HCT116 (cell line): ENCODE results near the gene CCN5.

Experiments used
- EGR1 ChIP-seq: IDR thresholded peaks from 2 replicates; pipeline ENCODE4 v1.6.1; 2012; ENCODE audit warnings: low read depth
- JUND ChIP-seq: IDR thresholded peaks from 2 replicates; pipeline ENCODE4 v1.6.1; 2012
- POLR2A ChIP-seq: IDR thresholded peaks from 2 replicates; pipeline ENCODE4 v1.7.0; 2011; ENCODE audit warnings: borderline replicate concordance; ENCODE audit not compliant: insufficient read depth, insufficient read length; ENCODE audit errors: extremely low read depth
- RAD21 ChIP-seq: IDR thresholded peaks from 2 replicates; pipeline ENCODE4 v1.6.1; 2012; ENCODE audit warnings: low read depth, mild to moderate bottlenecking
- REST ChIP-seq: IDR thresholded peaks from 2 replicates; pipeline ENCODE4 v1.6.1; 2012; ENCODE audit warnings: low read depth
- YY1 ChIP-seq: IDR thresholded peaks from 2 replicates; pipeline ENCODE4 v1.6.1; 2011; ENCODE audit warnings: low read length, low read depth, moderate library complexity, mild to moderate bottlenecking; ENCODE audit not compliant: insufficient replicate concordance; ENCODE audit errors: extremely low read depth
- TF ChIP-seq, protein P1 (sequence below), 3 experiments: fragments of 200-600 bp in 1 of 3; sonication (generic) in 1 of 3; IDR thresholded peaks in 2 of 3; conservative IDR thresholded peaks in 1 of 3; 2 replicates each; pipeline ENCODE4 v1.5.1; 2012 to 2017; ENCODE audit warnings: low read depth in 2 of 3, low read length in 2 of 3, antibody characterized with exemption in 1 of 3, borderline replicate concordance in 1 of 3, control low read depth in 1 of 3, mild to moderate bottlenecking in 1 of 3, mixed read lengths in 1 of 3, mixed run types in 1 of 3, moderate library complexity in 1 of 3; ENCODE audit not compliant: insufficient read depth in 1 of 3

DNA sequence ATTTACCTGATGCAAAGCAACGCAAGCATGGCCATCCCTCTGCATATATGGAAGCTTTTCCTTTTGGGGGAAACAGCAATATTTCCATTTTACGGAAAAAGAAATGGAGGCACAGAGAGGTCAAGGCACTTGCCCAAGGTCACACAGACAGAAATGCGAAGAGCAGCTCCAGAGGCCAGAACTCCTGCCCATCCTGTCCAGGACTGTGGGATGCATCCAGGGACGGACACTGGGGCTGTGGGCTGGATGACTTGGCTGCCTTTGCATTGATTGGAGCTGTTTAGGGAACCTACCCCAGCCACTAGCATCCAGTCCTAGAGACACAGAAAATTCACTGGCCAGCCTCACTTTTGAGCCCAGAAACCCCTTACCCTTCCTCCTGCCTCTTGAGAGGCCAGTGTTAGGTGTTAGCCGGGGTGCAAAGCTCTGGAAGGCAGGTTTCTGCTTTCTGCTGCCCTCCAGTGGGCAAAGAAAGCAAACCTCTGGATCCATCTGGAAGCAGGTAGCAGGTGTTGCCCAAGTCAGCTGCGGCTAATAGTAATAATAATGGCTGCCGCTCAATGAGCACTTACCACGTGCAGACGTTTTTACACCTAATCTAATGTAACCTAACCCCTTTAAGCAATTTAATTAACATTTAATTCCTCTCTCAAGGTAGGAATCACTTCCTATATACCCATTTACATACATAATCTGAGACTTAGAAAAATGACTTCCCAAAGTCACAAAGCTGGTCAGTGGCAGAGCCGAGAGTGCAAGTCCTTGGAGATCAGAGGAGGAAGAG lies 31.7 kb upstream of the CCN5 start:
- TF ChIP-seq, protein P1, sequence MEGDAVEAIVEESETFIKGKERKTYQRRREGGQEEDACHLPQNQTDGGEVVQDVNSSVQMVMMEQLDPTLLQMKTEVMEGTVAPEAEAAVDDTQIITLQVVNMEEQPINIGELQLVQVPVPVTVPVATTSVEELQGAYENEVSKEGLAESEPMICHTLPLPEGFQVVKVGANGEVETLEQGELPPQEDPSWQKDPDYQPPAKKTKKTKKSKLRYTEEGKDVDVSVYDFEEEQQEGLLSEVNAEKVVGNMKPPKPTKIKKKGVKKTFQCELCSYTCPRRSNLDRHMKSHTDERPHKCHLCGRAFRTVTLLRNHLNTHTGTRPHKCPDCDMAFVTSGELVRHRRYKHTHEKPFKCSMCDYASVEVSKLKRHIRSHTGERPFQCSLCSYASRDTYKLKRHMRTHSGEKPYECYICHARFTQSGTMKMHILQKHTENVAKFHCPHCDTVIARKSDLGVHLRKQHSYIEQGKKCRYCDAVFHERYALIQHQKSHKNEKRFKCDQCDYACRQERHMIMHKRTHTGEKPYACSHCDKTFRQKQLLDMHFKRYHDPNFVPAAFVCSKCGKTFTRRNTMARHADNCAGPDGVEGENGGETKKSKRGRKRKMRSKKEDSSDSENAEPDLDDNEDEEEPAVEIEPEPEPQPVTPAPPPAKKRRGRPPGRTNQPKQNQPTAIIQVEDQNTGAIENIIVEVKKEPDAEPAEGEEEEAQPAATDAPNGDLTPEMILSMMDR (IDR thresholded peaks at IDR 0.05 in 2 of 3, conservative IDR thresholded peaks at IDR 0.05 in 1 of 3; ENCODE audit: borderline replicate concordance in 1 of 3, insufficient read depth in 1 of 3, low read depth in 2 of 3, low read length in 2 of 3), result peak; percentile 63 to 79 (median 77); a peak in 5 of 6 replicates
- TF ChIP-seq POLR2A, result no peak
- no peak for TF ChIP-seq REST
- peak; percentile 79 for TF ChIP-seq RAD21
- TF ChIP-seq EGR1, result no peak
- peak; percentile 85 for TF ChIP-seq YY1
- TF ChIP-seq JUND, result no peak
